A673 (cell line): Measurements from ENCODE around the gene ILF3. TPM values are rescaled to one million over a fixed set of nuclear protein-coding genes. Genes with fewer than 3 reads are reported as not detected.

Experiments used
- BruUV-seq: library from RNA; stranded (reverse); fragments of 400-500 nt; replicated peaks from 2 replicates; lab custom pipeline; 2021; lab: Mats Ljungman, UMichigan
- CTCF ChIA-PET: fragments of 300-600 bp; sonication (Branson Sonifier 250); formaldehyde crosslinking; loops from one replicate; lab custom pipeline; 2022; ENCODE audit warnings: antibody characterized with exemption; lab: Charles Lee
- POLR2A ChIA-PET: fragments of 300-600 bp; sonication (Branson Sonifier 250); formaldehyde crosslinking; loops from one replicate; lab custom pipeline; 2022; ENCODE audit warnings: antibody characterized with exemption; ENCODE audit not compliant: low non-redundant PET; lab: Charles Lee
- DNase-seq: peaks from one replicate; pipeline ENCODE4 v3.0.0-alpha.2; 2015; ENCODE audit warnings: low spot score
- H3K27ac ChIP-seq: fragments of 200-600 bp; sonication (generic); 2 replicates; pipeline ENCODE4 v1.5.1; 2016; ENCODE audit warnings: mixed run types, low read depth, mild to moderate bottlenecking, mixed read lengths, antibody characterized with exemption, low read length; ENCODE audit not compliant: poor library complexity, severe bottlenecking
- H3K27me3 ChIP-seq: fragments of 200-600 bp; sonication (generic); replicated peaks from 2 replicates; pipeline ENCODE4 v1.6.1; 2017; ENCODE audit warnings: mixed run types, low read depth, mild to moderate bottlenecking, mixed read lengths, antibody characterized with exemption, low read length; ENCODE audit not compliant: insufficient read depth, poor library complexity
- H3K36me3 ChIP-seq: fragments of 200-600 bp; sonication (generic); 2 replicates; pipeline ENCODE4 v1.6.1; 2016; ENCODE audit warnings: mixed run types, mild to moderate bottlenecking, mixed read lengths, antibody characterized with exemption, low read length; ENCODE audit not compliant: insufficient read depth, poor library complexity, severe bottlenecking
- H3K4me1 ChIP-seq: fragments of 200-600 bp; sonication (generic); 2 replicates; pipeline ENCODE4 v1.6.1; 2017; ENCODE audit warnings: mixed run types, mild to moderate bottlenecking, mixed read lengths, antibody characterized with exemption, low read length; ENCODE audit not compliant: insufficient read depth, poor library complexity, severe bottlenecking
- H3K4me3 ChIP-seq: fragments of 200-600 bp; sonication (generic); 2 replicates; pipeline ENCODE4 v1.5.1; 2016; ENCODE audit warnings: low read depth, mixed run types, mild to moderate bottlenecking, mixed read lengths, low read length; ENCODE audit not compliant: poor library complexity, severe bottlenecking
- H3K9me3 ChIP-seq: fragments of 200-600 bp; sonication (generic); 2 replicates; pipeline ENCODE4 v1.6.1; 2016; ENCODE audit warnings: mixed run types, low read depth, mild to moderate bottlenecking, mixed read lengths, antibody characterized with exemption, low read length; ENCODE audit not compliant: poor library complexity, severe bottlenecking
- EZH2 ChIP-seq: fragments of 200-600 bp; sonication (generic); IDR thresholded peaks from 2 replicates; pipeline ENCODE4 v1.6.1; 2017; ENCODE audit warnings: borderline replicate concordance, low read depth, mild to moderate bottlenecking, mixed read lengths, antibody characterized with exemption, low read length; ENCODE audit not compliant: poor library complexity, severe bottlenecking
- intact Hi-C: fragments of 100-400 bp; cut with micrococcal nuclease; formaldehyde crosslinking; loops from one replicate; pipeline ENCODE4 v1.10.0; 2022; ENCODE audit not compliant: unreplicated experiment
- total RNA-seq: library from RNA; stranded (reverse); gene quantifications from 2 replicates; pipeline ENCODE4 v1.2.3, GENCODE V29; 2021
- TF ChIP-seq, protein P1 (sequence below): fragments of 300-800, 200-600 bp; sonication (generic); conservative IDR thresholded peaks from 2 replicates; pipeline ENCODE4 v1.5.1; 2017; ENCODE audit warnings: low read depth, mild to moderate bottlenecking, antibody characterized with exemption, low read length, moderate library complexity, mixed read lengths

The ILF3 gene
- total RNA-seq, 1 experiment from 2014 or later = 683 TPM

DNA sequence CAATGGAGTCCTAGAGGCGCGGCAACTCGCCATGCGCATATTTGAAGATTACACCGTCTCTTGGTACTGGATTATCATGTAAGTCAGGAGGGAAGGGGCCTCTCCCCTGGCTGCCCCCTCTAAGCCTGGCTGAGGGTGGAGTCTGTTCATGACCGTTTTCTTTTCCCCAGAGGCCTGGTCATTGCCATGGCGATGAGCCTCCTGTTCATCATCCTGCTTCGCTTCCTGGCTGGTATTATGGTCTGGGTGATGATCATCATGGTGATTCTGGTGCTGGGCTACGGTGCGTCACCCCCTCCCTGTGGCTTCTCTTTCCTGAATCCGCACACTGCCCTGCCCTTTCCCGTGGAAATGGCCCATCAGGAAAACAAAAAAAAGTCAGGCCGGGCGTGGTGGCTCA lies 22.3 kb upstream of the ILF3 start:
- BruUV-seq = no TSS peak
- peaks cover 12% of the 10 kb centered on the region for H3K36me3 ChIP-seq
- DNase-seq = no peak

DNA sequence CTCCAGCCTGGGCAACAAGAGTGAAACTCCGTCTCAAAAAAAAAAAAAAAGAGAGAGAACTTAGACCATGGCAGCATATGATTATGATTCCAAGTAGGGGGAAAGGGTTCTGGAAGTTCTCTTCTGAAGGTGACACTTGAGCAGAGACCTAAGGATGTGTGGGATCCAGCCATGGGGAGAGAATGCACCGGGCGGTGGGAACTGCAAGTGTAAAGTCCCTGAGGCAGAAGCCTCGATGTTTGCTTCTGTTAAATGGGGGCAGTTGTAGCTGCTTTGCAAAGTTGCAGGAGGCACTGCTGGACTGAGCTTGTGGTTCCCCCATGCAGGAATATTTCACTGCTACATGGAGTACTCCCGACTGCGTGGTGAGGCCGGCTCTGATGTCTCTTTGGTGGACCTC lies 19.7 kb upstream of the ILF3 start:
- no TSS peak for BruUV-seq
- no peak overlapping the region for H3K27ac ChIP-seq
- H3K36me3 ChIP-seq = peaks cover 15% of the 10 kb centered on the region
- no peak for DNase-seq
- no peaks in the 10 kb centered on the region for H3K27me3 ChIP-seq
- H3K9me3 ChIP-seq = no peaks in the 10 kb centered on the region
- intact Hi-C loops = no loop called here
- ChIA-PET CTCF (no interaction called here), POLR2A (no interaction called here)
- no peak for TF ChIP-seq EZH2
- TF ChIP-seq, protein P1, sequence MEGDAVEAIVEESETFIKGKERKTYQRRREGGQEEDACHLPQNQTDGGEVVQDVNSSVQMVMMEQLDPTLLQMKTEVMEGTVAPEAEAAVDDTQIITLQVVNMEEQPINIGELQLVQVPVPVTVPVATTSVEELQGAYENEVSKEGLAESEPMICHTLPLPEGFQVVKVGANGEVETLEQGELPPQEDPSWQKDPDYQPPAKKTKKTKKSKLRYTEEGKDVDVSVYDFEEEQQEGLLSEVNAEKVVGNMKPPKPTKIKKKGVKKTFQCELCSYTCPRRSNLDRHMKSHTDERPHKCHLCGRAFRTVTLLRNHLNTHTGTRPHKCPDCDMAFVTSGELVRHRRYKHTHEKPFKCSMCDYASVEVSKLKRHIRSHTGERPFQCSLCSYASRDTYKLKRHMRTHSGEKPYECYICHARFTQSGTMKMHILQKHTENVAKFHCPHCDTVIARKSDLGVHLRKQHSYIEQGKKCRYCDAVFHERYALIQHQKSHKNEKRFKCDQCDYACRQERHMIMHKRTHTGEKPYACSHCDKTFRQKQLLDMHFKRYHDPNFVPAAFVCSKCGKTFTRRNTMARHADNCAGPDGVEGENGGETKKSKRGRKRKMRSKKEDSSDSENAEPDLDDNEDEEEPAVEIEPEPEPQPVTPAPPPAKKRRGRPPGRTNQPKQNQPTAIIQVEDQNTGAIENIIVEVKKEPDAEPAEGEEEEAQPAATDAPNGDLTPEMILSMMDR = no peak
- H3K4me3 ChIP-seq = no peak overlapping the region
- no peaks in the 10 kb centered on the region for H3K4me1 ChIP-seq

More for the DNA sequence above, 22.3 kb upstream of the ILF3 start:
- Histone ChIP-seq H3K27ac (no peak overlapping the region), H3K4me3 (no peak overlapping the region), H3K27me3 (no peaks in the 10 kb centered on the region), H3K4me1 (no peaks in the 10 kb centered on the region), H3K9me3 (no peaks in the 10 kb centered on the region)
- POLR2A ChIA-PET = no interaction called here
- TF ChIP-seq, protein P1 = no peak
- no peak for TF ChIP-seq EZH2
- intact Hi-C loops = no loop called here
- CTCF ChIA-PET = no interaction called here

DNA sequence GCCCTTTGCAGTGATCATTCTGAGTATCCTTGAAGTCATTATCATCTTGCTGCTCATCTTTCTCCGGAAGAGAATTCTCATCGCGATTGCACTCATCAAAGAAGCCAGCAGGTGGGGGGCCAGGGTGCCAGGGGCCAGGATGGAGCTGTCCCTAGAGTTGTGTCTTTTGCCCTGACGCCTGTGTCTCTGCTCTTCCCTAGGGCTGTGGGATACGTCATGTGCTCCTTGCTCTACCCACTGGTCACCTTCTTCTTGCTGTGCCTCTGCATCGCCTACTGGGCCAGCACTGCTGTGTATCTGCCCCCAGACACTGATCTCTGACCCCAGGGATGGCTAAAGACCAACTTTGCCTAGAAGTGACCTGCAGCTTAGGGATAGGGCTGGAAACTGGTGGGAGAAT lies 19.2 kb upstream of the ILF3 start:
- POLR2A ChIA-PET = no interaction called here

More for the DNA sequence above, 19.2 kb upstream of the ILF3 start:
- Histone ChIP-seq H3K9me3 (no peaks in the 10 kb centered on the region), H3K36me3 (peaks cover 15% of the 10 kb centered on the region), H3K27me3 (no peaks in the 10 kb centered on the region), H3K27ac (no peak overlapping the region), H3K4me3 (no peak overlapping the region), H3K4me1 (no peaks in the 10 kb centered on the region)
- no TSS peak for BruUV-seq
- DNase-seq = no peak
- CTCF ChIA-PET = interaction anchor here (0.8 kb wide), 1 partner anchor 65 kb away, joined by 6 read pairs; no protein-coding TSS in a partner anchor
- no peak for TF ChIP-seq EZH2
- TF ChIP-seq, protein P1 = no peak
- intact Hi-C loops = no loop called here
